Islet precursor cell (in vitro differentiated cells): ENCODE data around the gene TRPV6.
A peak's percentile ranks its signal among the peaks of the same experiment; 100 is the strongest.

Source experiments
- DNase-seq: peaks from one replicate; pipeline ENCODE4 v3.0.0-alpha.2; 2018

Gene TRPV6

GRCh38 chr7:142867398-142868187 lies 18.0 kb downstream of the TRPV6 start:
- DNase-seq = peak; percentile 40

- no peak for DNase-seq
These were observed 18.5 kb downstream of the TRPV6 start for GRCh38 chr7:142867097-142867378.

GRCh38 chr7:142866361-142867096 lies 19.0 kb downstream of the TRPV6 start:
- peak; percentile 74 for DNase-seq

GRCh38 chr7:142865766-142866165 lies 19.8 kb downstream of the TRPV6 start:
- DNase-seq = peak; percentile 43

- no peak for DNase-seq
These were observed 20.4 kb downstream of the TRPV6 start for GRCh38 chr7:142864980-142865747.

- no peak for DNase-seq
These were observed 21.5 kb downstream of the TRPV6 start for GRCh38 chr7:142863891-142864685.

GRCh38 chr7:142862786-142863400 lies 22.7 kb downstream of the TRPV6 start:
- no peak for DNase-seq

GRCh38 chr7:142862351-142862750 lies 23.2 kb downstream of the TRPV6 start:
- DNase-seq = no peak

GRCh38 chr7:142860968-142861367 lies 24.6 kb downstream of the TRPV6 start:
- no peak for DNase-seq

- no peak for DNase-seq
These were observed 25.7 kb downstream of the TRPV6 start for GRCh38 chr7:142859829-142860228.

GRCh38 chr7:142859411-142859810 lies 26.1 kb downstream of the TRPV6 start:
- no peak for DNase-seq

- no peak for DNase-seq
These were observed 27.9 kb downstream of the TRPV6 start for GRCh38 chr7:142857625-142858024.

- peak; percentile 93 for DNase-seq
These were observed 28.8 kb downstream of the TRPV6 start for GRCh38 chr7:142856565-142857245.

- no peak for DNase-seq
These were observed 29.6 kb downstream of the TRPV6 start for GRCh38 chr7:142855756-142856564.

GRCh38 chr7:142855114-142855743 lies 30.3 kb downstream of the TRPV6 start:
- no peak for DNase-seq

GRCh38 chr7:142854372-142855113 lies 31.0 kb downstream of the TRPV6 start, which contains the start of gene EPHB6:
TSS of gene EPHB6 (plus strand) at chr7:142855076. CDS start at chr7:142863228, 8,152 bp downstream.
- peak; percentile 87 for DNase-seq

- peak; percentile 91 for DNase-seq
These were observed 31.7 kb downstream of the TRPV6 start for GRCh38 chr7:142853739-142854371.

GRCh38 chr7:142851919-142852318 lies 33.6 kb downstream of the TRPV6 start:
- DNase-seq = no peak

- no peak for DNase-seq
These were observed 34.3 kb downstream of the TRPV6 start for GRCh38 chr7:142851269-142851668.
